Left lobe of liver (tissue), 2 donors: ENCODE measurements around the gene GTF2F1. TPM values are rescaled to one million over a fixed set of nuclear protein-coding genes. Genes with fewer than 3 reads are reported as not detected.
"Not testable (repeated sequence)": the region's sequence is repeated elsewhere in the genome, so short reads cannot be mapped to it uniquely, and the experiment has no call there.

Experiments
- ATAC-seq: fragments of 200-7000 bp; cut with Tn5 transposase; one replicate; pipeline ENCODE4 v1.9.1; 2020; ENCODE audit warnings: mild to moderate bottlenecking, moderate library complexity
- DNase-seq: peaks from one replicate; pipeline ENCODE4 v3.0.0-alpha.2; 2020; ENCODE audit warnings: low spot score
- total RNA-seq: library from RNA; stranded (reverse); gene quantifications from one replicate; pipeline ENCODE4 v1.2.1, GENCODE V29; 2021
- donor health status: DM: no; HTN: no; CAD: no; lungs with moderate emphysema.
- donor health status: DM: no; HTN: yes; CAD: no.

Gene GTF2F1, protein sequence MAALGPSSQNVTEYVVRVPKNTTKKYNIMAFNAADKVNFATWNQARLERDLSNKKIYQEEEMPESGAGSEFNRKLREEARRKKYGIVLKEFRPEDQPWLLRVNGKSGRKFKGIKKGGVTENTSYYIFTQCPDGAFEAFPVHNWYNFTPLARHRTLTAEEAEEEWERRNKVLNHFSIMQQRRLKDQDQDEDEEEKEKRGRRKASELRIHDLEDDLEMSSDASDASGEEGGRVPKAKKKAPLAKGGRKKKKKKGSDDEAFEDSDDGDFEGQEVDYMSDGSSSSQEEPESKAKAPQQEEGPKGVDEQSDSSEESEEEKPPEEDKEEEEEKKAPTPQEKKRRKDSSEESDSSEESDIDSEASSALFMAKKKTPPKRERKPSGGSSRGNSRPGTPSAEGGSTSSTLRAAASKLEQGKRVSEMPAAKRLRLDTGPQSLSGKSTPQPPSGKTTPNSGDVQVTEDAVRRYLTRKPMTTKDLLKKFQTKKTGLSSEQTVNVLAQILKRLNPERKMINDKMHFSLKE
- total RNA-seq: 18.7 TPM

DNA sequence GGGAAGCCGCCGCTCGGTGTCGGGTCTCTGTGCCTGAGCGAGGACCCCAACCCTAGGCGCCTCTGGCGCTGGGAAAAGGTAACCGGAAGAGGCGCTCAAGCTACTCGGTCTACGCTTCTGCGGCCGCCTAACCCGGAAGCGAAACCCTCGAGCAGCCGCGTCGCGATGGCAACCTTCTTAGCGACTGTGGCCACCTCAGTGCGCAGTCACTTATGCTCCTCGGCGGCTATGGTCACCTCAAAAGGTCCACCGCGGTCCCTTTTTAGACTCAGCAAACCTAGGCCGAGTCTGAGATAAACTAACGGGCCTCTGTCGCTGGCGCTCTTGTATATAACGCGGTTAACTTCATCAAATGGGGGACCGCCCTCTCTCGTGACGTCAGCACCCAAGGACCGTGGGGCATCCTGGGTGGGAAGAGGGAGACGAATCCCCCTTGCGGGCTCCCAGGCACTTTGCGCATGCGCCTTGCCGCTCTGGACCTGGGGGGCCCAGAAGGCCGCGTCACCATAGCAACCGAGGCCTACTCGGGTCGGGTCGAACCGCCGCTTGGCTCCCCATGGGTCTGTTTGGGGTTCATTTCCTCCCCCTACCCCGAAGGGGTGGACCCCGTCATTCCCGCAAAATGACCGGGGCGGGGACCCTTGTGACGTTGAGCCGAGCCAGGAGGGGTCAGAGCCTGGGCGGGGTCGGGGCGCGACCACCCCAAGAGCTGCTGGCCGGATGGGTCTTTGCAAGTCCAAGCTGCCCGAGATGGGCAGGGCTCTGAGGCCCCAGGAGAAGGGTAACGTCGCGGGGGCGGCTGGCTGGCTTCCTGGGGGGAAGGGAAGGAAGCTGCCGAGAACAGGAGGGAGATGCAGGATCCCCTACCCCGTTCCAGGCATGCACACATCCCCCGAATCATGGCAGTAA, at the start of gene GTF2F1:
Gene GTF2F1, minus strand, starts transcription at position 91 of the 909 bp plus-strand sequence. CDS start 169 bp downstream, outside the sequence.
- ATAC-seq (peak; percentile 94), DNase-seq (peak; percentile 89)

DNA sequence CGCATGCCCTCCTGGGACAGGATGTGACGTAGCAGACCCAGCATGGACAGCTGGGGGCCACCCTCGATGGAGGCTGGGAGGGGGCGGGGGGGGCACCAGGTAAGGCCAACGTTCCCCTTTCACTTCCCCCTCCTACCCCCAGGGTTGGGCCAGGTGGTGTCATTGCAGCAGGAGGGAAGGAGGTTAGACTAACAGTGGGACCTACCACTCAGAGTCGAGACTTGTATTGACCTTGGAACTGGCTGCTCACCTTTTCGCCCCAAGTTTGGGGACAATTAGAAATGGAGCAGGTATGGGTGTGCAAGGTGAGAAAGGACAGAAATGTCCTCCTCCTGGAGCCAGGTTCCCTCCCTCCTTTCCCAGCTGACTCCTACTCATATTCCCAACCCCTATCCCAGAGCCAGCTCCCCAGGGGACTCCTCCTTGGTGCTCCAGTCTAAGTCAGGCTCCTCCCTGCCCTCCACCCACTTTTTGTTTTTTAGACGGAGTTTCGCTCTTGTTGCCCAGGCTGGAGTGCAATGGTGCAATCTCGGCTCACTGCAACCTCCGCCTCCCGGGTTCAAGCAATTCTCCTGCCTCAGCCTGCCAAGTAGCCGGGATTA, 49.2 kb upstream of the GTF2F1 start:
- DNase-seq (no peak), ATAC-seq (no peak)

DNA sequence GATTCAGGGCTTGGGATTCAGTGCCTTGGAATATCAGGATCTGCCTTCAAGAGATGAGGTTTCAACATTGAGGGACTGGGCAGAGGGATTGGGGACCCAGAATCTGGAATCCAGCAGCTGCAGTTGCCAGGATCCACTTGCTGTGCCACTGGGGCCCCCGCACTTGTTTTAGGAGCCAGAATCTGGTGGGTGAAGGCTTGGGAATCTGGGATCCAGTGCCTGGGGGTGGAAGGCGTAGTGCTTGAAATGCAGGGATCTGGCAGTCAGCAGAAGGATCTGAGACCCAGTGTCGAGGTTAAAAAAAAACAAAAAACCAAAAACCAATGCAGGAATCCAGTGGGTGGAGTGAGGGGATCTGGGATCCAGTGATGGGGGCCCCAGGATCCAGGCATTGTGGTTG, 47.9 kb upstream of the GTF2F1 start:
- DNase-seq (no peak), ATAC-seq (no peak)

DNA sequence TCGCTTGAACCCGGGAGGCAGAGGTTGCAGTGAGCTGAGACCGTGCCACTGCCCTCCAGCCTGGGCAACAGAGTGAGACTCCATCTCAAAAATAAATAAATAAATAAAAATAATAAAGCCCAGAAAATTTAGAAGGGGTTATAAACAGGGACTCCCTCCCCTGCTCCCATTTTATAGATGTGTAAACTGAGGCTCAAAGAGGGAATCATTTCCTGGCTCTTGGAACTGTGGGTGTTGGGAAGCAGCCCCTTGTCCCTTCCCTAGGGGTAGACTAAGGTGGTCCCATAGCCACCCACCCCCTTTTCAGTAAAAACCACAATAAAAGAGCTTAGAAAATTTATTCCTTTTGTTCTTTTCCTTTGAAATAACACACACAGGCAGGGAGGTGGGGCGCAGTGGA, 46.8 kb upstream of the GTF2F1 start:
- ATAC-seq (no peak), DNase-seq (no peak)

DNA sequence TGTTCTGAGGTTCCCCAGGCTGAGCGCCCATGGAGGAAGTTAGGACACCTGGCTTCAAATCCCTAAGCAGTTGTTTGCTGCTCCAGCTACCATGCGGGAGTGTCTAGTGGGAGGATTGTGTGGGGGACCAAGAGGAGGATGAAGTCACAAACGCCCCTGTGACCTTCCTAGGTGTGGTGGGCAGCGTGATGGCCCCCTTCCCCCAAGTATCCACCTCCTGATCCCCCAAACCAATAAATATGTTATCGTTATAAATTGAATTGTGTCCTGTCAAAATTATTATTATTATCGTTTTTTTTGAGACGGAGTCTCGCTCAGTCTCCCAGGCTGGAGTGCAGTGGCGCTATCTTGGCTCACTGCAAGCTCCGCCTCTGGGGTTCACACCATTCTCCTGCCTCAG, 40.7 kb upstream of the GTF2F1 start, which contains the start of gene SLC25A41:
Gene SLC25A41, minus strand, starts transcription at position 101 of the 400 bp plus-strand sequence. Its CDS starts 70 bp downstream, at position 31.
- DNase-seq: no peak
- ATAC-seq: no peak

DNA sequence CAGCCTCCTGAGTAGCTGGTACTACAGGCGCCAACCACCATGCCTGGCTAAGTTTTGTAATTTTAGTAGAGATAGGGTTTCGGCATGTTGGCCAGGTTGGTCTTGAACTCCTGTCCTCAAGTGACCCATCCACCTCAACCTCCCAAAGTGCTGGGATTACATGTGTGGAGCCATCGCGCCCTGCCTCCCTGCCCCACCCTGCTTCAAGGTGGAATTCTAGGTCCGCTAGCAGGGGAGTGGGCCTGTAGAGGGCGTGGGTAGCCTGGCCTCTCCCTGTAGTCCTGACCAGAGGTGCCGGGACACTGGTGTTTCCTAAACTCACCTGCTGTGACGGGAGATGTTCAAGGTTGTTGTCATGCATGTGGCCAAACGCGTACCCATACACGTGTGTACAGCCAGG, 40.2 kb upstream of the GTF2F1 start:
- ATAC-seq (no peak), DNase-seq (no peak)

DNA sequence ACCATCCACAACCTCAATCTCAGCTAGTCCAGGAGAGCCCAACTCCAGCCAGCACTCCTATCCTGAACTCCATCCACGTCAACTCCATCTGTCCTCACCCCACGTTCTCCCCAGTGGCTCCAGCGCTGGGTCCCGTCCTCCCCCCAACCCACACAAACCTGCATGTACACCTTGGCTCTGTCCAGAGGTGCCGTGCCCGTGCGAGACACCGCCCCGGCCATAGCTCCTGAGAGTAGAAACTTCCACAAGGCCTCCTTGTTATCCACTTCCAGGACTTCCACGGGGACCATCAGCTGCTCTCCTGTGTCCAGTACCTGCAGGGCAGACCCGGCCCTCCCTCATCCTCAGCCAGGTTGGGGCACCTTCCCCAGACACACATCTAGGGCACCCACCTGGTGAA, 38.9 kb upstream of the GTF2F1 start:
- ATAC-seq: no peak
- DNase-seq: no peak

DNA sequence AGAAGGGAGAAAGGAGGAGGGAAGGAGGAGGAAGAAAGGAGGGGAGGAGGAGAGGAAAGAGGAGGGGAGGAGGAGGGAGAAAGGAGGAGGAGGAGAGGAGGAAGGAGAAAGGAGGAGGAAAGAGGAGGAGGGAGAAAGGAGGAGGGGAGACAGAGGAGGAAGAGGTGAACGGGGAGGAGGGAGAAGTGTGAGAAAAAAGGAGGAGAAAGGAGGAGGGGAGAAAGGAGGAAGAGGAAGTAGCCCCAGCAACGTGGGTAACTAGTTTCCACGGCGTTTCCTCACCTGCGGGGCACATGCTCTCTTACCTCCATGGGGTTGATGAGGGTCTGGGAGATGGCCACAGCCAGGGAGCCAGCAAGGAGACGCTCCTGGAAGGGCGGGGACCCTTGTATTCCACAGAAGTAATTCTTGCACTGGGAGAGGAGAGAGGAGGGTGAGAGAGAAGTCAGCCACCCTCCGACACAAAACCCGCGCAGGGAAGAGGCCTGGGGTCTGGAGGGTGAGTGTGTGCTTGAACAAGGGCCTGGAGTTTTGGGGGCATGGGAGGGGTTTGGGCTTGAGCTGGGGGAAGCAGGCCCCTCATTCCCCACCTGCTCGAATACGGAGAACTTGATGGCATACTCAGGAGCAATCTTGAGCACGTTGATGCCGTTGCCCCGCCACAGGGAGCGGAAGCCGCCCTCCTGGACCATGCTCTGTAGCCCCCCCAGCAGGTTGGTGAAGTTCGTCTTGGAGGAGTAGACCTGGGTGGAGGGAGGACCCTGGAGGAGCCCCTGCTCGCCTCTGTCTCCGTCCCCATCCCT, 36.7 kb upstream of the GTF2F1 start:
- no peak for DNase-seq
- ATAC-seq: no peak

DNA sequence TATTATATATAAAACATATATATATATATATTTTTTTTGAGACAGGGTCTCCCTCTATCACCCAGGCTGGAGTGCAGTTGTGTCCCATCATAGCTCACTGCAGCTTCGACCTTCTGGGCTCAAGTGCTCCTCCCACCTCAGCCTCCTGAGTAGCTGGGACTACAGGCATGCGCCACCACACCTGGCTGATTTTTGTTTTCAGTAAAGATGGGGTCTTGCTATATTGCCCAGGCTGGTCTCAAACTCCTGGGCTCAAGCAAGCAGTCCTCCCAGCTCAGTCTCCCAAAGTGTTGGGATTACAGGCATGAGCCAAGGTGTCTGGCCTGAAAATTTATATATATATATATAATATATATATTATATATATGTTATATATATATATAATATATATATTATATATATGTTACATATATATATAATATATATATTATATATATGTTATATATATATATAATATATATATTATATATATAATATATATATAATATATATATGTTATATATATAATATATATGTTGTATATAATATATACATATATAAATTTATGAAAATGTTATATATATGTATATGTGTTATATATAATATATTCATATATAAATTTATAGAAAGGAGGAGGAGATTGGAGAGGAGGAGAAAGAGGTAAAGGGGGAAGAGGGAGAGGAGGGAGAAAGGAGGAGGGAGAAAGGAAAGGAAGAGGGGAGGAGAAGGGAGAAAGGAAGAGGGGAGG, 35.9 kb upstream of the GTF2F1 start:
- not testable (repeated sequence) for DNase-seq, ATAC-seq

DNA sequence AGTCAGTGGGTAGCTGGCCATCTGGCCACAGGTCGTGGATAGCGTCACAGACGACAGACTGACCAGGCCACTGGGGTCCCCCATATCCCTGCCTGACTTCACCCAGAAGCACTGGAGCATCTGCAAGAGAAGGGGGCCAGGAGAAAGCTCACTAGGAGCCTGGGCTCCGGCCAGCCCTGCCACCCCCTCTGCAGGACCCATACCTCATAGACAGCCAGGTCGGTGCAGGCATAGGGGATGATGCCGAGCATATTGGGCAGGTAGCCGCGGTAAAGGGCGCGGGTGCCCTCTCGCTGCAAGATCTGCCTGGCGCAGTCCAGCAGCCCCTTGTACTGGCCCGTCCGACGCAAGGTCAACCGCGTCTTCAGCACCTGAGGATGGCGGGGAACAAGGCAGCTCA, 34.2 kb upstream of the GTF2F1 start:
- DNase-seq (no peak), ATAC-seq (no peak)

DNA sequence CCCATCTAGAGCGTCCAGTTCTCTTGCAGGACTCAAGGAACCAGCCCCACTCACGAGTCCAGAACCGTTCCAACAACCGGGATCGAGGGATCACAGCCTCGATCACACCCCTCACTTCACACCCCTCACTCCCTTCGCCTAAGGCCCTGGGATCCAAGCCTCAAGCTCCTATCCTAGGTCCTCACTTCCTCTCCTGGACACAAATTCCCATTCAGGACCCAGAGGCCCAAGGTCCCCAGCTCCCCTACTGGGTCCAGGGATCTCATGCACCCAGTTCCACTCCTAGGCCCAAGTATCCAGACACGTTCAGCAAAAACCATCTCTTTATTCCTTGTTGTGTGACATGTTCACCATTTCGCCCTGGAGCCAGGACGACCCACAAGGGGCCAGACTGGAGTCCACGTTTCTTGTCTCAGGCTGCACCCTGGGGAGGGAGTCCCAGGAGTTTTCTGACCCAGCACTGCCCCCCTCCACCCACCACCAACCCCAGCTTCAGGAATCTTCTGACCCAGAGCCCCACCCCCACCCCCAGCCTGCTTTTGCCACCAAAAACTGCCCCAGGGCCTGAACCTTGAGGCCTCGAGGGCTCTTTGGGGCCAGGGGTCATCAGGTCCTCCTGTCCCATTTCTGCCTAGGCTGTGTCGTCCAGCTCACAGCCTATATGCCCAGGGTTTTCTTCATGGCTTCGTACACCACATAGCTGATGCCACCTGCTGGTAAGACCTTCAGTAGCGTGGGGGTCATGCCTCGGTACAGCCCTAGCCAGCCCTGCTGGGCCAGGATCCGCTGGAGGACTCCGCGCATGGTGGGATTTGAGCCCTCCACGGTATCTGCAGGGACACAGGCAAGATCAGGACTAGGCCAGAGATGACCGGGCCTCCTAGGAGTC, 33.0 kb upstream of the GTF2F1 start:
- ATAC-seq (no peak), DNase-seq (peak; percentile 49)

DNA sequence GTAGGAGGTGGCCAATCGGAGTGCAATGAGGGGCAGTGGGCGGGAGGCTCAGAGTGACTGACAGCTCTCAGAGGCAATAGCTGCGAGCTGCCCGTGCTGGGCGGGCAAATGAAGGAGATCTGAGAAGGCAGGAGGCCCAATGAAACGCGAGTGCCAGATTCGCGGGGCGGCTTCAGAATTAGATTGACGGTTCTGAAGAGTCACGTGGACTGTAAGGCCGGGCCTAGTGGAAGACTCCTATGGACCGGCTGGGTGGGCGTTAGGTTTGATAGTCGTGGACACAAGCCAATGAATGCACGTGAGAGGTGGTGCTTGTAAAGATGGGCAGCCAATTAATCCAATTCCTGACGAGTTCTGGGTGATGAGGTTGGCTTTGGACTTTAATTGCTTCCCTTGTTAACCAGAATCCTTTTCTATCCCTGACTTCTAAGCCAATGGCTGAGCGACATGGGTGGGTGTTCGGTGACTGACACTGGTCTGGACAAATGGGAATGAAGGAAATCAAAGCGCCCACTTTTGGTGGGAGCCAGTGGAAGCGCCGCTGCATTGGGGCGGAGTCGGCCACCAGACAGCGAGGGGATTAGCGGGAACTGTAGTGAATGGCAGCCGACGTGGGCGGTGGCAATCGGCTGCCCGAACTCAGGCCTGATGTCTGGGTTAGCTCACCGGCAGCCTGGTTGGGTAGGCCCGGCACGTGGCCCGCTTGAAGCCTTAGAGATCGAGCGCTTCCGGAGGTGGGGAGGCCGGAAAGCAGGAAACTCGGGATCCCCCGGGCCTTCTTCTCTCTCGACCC, 32.2 kb upstream of the GTF2F1 start:
- DNase-seq (peak; percentile 100), ATAC-seq (peak; percentile 87)

DNA sequence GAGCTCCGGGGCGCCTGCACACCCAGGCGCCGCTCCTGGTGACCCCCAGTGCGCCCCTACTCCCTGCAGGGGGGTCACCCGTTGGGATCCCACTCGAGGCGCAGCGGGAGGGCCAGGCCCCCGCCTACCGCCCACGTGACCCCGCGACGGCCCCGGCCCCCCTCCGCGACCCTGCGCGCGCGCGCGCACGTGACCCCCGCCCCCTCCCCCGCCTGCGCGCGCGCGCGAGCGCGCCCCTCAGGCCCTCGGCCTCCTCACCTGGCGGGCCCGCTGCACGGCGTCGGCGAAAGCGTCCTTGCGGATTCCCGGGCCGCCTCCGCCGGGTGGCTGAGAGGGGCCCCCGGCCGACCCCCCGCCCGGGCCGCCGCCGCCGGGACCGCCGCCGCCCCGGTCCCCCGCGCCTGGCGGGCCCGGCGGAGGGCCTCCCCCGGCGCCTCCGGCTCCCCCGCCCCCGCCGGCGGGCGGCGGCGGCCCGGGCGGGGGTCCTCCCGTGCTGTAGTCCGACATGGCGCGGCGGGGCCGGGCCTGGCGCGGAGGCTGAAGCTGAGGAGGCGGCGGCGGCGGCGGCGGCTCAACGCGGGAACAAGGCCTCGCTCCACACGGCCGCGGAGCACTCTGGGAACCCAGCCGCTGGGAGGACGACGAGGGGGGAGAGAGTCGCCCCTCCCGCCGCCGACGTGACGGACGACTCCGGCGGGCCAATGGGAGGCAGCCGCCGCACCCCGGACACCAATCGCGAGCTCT, 31.4 kb upstream of the GTF2F1 start, which contains the start of gene KHSRP:
Gene KHSRP, minus strand, starts transcription at position 617 of the 744 bp plus-strand sequence. Its CDS starts 110 bp downstream, at position 507.
- peak; percentile 50 for DNase-seq
- ATAC-seq: no peak

DNA sequence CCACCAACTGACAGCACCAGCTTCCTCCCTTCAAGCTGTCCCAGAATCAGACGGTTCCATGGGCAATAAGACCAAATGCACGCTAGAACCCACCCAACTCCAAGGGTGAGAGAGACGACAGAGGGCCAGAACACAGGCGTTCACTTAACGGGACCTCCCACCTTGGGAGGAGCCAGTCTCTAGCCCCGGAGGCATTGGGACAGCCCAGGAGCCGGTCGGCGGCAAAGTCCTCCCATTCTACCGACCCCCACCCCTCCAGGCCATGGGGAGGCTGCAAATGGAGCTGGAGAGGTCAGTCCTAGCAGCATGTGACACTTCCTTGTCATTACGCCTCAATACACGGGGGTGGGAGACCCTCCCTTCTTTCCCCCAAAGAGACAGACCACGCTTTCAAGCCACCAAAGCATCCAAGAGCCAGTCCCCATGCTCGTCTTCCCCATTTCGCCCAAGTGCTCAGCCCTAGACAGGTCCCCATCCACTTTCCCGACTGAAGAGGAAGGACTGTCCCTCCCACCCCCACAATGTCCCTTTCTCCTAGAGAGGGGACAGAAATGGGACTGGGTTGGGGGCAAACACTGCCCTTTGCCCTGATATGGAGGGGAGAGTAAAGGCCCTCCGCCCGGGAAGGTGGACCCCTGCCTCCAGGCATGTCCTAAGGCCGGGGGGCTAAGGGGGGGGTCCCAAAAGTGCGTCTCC, 30.7 kb upstream of the GTF2F1 start:
- DNase-seq (peak; percentile 52), ATAC-seq (no peak)

DNA sequence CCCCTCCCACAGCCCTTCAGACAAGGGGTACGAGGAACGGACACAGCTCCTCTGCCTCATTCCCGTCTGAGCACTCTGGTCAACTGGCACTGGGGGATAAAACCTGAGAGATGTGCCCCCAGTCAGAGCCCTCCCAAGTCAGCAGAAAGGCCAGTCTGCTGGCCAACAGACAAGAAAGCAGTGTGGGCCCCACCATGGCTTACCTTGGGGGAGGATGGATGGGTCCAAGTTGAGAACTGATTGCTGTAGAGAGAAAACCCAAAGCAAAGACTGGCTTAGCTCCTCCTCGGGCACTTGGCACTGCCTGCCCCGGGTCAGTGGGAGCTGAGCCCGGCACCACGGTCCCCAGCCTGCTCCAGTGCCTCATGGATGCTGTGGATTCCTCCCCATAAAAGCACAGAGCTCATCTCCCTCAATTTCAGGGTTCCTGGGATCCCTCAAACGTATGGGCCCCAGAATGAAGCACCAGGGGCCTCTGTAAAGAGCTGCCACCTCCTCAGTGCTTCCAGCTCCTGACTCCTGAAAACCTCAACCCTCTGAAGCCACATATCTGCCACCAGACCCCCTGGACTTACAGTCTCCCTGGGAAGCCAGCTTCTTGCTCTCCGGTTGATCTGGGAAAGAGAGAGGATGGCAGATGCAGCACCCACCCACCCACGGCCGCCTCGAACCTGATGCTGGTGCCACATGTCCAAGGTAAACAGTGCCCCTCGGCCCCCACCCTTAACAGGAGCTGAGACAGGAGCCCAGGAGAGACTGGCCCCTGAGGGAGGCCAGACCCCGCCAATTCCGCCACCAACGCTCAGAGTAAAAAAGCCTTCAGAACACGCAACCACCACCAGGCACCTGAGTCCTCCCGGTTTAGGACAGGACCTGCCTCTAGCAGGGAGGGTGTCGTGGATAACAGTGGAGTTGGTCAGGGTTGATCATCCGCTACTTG, 28.4 kb upstream of the GTF2F1 start:
- ATAC-seq (no peak), DNase-seq (no peak)
